Measurements from ENCODE around the gene EPHB3.

Gene EPHB3

DNA sequence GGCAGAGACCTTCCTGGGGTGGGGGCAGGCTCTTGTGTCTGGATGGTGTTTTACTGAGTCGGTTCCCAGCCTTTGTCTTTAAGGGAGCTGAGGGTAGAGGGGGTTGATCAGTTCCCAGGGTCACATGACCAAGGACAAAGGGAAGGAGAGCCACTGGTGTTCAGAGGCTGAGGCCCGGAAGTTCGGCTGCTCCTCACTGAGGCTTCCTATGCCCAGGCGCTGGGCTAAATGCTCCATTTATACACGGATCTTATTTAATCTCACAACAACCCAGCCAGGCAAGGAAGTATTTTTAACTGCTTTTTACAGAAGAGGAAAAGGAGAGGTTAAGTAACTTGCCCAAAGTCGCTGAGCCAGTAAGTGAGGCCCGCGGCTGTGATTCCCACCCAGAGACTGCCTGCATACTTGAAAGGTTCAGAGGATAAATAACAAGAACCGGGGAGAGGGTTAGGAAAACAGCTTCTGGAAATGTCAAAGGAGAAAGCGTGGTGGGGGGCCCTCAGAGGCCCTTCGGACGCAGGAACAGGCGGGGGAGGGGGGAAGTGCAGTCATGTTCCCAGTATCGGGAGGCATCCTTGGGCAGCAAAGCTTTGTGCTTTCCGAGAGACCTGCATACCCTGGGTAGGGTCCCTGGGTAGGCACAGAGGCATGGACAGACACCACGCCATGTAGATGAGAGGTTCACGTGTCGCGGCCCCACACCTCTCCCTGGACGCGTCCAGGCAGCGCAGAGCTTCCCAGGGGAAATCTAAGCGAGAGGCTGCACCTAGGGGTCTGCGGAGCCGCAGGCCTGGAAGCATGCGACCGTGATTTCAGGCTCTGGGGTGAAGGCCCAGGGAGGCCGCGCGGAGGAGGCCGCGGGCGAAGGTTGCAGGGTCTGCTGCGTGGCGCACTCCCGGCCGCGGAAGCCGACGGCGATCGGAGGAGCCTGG, 21.3 kb downstream of the EPHB3 start:
- DNase-seq: no peak

GRCh38 chr3:184583578-184584451, 22.2 kb downstream of the EPHB3 start:
- no peak for DNase-seq

DNA sequence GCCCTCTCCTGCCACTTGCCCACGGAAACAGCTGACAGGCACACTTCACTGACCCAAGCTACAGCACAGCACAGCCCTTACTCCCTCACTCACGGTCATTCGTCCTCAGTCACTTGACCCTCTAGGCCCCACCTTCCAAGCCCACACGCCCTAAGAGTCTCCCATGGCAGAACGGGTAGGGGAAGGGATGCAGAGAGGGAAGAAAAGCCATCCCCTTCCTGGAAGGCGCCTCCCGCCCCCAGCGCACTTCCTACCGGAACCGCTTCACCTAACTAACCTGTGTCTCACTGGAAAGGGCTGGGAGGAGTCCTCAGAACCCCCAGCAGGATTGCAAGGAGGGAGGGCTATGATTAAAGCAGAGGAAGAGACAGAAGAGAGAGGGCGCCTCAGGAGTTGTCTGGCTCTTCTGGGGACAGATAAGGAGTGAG, 22.9 kb downstream of the EPHB3 start:
- no peak for DNase-seq

GRCh38 chr3:184585545-184585944, 24.0 kb downstream of the EPHB3 start:
- DNase-seq: no peak

DNA sequence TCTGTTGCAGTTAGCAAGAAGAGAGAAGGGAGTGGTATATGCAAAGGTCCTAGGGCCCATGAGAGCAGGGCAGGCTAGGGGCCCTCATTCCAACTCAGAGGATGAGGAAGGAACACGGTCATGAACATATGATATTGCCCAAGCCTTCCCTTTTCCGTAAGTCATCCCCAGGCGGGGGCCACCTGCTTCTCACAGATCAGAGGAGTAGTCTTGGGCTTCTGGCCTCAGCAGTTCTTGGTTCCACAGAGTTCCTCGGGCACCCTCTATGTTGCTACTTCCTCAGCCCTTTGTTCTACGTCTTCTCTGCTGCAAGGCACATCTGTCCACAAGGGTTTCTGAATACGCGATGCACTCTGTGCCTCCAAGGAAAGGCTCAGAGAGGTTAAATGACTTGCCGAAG, 25.3 kb downstream of the EPHB3 start:
- DNase-seq: no peak

DNA sequence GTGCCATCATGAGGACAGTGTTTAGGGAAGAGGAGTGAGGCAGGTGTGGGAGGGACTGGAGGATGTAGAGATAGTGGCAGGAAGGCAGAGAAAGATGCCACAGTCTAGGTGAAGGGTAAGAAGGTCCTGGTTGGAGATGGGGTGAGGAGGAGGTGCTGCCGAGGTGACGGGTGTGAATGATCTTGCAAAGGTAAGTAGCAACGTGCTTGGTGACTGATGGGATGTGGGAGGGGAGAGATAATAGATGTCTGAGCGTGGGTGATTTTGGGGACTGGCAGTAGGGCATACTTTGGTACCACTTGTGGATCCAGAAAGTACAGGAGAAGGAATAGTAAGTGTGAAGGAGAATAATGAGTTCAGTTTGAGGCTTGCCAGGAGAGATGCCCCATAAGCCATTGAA, 27.2 kb downstream of the EPHB3 start:
- no peak for DNase-seq

DNA sequence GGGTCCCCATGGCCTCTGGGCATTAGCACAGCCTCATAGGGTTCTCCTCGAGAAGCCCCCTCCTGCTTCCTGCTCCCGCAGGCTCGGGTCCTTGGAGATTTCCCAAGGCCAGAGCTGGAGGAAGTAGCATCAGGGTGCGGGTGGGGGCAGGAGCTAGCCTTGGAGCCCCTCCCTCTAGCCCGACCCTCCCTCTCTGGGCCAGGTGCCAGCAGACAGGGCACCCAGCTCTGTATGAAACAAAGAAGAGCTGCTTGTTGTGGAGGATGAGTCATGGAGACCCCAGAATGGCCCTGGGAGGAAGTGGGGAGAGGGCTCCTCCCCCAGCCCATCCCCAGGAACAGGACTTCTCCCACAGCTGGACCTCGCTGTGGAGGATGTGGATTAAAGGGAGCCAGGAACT, 29.2 kb downstream of the EPHB3 start:
- no peak for DNase-seq

DNA sequence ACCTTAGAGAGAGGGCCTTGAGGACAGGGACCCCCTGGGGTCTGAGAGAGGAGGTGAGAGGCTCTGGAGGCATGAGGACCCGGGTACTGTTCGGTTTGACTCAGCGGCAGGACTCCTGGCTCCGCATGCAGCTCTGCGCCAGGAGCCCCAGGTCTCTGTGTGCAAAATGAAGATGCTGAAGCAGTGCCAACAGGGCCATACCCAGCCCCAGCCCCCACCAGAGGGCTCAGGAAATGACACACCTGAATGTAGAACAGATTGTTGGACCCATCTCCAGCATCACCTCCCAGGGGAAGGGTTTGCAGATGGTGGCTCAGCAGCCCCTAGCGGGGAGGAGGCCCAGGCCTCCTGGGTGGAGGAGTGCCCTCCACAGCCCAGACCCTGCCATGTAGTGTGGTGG, 30.2 kb downstream of the EPHB3 start:
- no peak for DNase-seq

DNA sequence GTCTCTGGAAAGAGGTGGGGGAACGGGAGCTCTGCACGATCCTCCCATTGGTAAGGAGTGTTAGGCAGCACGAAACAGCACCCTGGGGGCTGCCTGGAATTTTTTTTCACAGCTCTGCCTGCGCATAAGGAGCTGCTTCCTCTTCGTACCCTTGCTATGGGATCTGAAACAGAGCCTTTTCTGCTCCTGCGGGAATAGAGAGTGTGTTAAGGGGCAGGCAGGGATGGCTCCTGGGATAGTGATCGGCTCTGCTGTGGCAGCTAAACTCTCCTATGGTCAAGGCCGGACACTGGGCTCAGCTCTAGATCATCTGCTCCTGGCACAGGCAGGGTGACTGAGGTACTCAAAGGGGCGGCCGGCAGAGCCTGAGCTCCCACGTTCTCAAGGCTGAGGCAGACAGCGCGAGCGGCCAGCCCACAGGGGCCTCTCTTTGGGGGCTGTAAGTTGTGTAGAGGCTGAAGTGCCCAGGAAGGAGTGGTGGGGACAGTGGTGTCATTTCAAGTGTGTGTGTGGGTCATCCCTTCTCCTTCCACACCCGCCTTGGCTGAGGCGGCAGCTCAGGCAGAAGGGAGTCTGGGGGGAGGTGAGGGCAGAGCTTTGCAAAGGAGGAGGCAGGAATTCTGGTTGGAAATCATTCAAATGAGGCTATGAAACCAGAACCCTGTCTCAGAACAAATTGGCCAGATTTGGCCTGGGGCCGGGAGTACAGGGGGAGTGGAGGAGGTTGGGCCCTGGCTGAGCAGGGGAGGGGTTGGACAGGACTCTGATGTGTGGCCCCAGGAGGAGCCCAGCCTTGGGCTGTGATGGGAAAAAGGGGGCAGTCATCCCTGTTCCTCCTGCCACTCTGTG, 31.0 kb downstream of the EPHB3 start:
- DNase-seq: peak; percentile 89

- peak; percentile 71 for DNase-seq
These were observed 31.8 kb downstream of the EPHB3 start for GRCh38 chr3:184593220-184593927.

- peak; percentile 28 for DNase-seq
These were observed 32.3 kb downstream of the EPHB3 start for GRCh38 chr3:184593928-184594303.

DNA sequence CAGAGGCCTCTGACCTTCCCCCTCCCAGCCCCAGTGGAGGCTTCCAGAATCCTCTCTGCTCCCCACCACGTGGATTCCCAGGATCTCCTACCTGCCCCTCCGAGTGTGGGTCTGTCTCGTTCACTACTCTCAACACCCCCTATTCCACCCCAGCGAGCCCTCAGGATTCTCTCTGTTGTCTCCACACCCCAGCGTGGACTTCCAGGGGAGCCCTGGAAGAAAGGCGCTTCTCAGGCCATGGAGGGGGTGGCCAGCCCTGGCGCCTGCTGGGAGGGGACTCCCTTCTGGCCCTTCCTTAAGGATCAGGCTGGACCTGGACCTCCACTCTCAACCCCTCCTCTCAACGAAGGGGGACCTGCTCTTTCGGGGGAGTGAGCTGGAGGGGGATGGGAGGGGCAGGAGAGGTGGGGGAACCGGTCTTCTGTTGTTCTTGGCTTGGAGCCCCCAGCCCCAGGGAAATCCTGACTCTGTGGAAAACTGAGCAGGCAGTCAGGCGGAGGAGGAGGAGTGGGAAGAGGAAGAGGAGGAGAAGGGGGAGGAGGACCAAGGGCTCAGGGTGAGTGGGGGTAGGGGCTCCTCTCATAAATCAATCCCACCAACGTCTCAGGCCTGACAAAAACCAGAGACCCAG, 32.9 kb downstream of the EPHB3 start:
- DNase-seq: peak; percentile 67

DNA sequence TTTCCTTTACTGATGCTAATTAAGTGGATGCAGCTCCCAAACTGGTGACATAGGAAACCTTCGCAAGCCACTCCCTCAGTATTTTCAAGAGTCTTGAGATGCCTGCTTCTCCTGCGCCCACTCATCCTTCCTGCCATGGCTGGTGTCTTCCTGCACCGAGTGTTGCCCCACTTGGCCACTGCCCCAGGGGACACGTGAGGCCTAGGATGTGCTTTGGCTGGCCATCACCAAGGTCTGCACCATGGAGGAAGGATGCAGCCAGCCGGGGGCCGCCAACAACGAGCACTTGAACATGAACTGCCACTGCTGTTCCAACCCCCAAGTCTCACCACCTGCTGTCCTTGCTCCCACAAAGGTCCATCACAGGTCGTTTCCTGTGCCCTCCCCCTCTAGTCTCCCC, 34.1 kb downstream of the EPHB3 start:
- peak; percentile 22 for DNase-seq

DNA sequence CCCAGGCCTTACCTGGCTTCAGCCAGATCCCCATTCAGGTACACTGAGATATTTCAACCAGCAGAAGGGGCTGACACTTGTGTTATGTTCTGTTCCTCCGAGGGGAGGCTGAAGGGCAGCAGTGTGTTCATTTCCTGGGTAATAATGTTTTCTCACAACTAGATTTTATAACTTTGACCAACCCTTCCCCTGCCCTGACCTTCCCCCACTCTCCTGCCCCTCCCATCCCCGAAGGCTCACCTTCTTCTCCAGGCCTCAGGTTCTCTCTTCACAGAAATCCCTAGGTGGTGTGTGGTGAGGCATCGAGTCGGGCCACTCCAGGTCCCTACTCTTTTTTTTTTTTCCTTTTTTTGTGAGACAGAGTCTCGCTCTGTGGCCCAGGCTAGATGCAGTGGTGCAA, 34.6 kb downstream of the EPHB3 start:
- peak; percentile 27 for DNase-seq

DNA sequence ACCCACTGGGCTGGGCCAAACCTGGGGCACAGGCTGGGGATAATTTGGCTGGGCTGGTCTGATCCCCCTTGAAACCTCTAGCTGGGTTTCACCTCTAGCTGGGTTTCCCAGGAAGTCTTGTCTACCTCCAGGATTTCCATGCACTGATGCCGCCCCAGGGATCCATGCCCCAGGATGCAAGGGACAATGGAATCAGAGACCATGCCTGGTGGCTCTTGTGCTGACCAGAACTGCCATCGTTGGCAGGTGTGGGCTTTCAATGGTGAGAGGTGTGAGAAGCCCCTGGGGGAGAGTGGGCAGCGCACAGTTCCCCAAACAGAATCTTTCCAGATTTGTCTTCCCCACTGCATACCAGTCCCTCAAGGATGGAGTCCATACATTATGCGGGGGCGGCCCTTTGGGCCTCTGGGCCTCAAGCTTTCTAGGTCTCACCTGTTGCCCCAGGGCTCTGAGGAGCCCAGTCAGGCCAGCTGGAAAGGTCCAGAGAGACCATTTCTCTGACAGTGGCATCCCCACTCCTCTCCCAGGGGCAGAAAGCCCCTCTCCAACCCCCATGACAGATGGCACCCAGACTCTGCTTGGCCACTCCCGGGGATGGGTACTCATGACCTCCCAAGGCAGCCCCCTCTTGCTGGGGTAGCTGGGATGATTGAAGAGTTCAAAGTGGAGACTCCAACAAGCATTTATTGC, 35.4 kb downstream of the EPHB3 start:
- DNase-seq: peak; percentile 23

- DNase-seq: peak; percentile 72
These were observed 36.4 kb downstream of the EPHB3 start for GRCh38 chr3:184597829-184598573.

GRCh38 chr3:184598574-184598927, 37.0 kb downstream of the EPHB3 start:
- DNase-seq: peak; percentile 28

GRCh38 chr3:184599143-184599542, 37.6 kb downstream of the EPHB3 start:
- no peak for DNase-seq

DNA sequence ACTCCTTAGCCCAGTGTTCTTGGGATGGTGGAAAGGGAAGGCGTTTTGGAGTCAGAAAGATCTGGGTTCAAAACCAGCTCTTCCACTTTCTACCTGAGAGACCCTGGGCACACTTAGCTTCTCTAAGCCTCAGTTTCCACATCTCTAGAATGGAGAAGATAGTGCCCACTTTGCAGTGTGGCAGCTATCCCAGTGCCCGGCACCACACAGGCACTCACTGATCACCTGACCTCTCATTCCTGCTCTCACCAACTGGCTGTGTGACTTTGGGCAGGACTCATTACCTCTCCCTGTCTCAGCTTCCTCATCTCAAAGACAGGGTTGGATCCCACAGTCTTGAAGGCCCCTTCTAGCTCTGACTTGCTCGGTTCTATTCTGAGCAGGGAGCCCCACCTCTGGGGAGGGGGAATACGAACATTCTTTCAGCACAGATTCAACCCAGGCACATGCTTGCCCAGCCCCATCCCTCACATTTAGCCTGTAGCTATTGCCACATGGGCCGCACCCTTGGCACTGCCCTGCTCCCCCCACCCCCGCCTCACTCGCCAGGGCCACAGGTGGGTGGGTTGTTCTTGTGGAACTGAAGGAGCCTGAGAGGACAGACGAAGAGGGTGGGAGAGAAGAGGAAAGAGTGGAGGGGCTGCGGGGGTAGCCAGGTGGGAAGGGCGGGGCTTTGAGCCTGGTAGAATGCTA, 39.2 kb downstream of the EPHB3 start:
- DNase-seq: peak; percentile 37

All from left hindlimb (tissue), 1 donor.